Astrocyte (in vitro differentiated cells and primary cell): ENCODE measurements around the gene MTTP. TPM values are rescaled to one million over a fixed set of nuclear protein-coding genes. Genes with fewer than 3 reads are reported as not detected.

Experiments used
- DNase-seq: peaks from one replicate; pipeline ENCODE4 v3.0.0-alpha.2; 2010; ENCODE audit warnings: low read depth
- FAIRE-seq: peaks from 2 replicates; lab custom pipeline; 2011; peaks lifted over from hg19 to GRCh38; lab: Jason Lieb, UNC
- H2AFZ ChIP-seq: 2 replicates; pipeline ENCODE4 v1.6.0; 2012; ENCODE audit warnings: low read depth, low read length, inconsistent platforms
- H3K27ac ChIP-seq: 2 replicates; pipeline ENCODE4 v1.5.1; 2011; ENCODE audit warnings: low read depth, low read length, inconsistent platforms
- H3K27me3 ChIP-seq: 2 replicates; pipeline ENCODE4 v1.6.0; 2011; ENCODE audit warnings: low read length, inconsistent platforms; ENCODE audit not compliant: insufficient read depth
- H3K36me3 ChIP-seq: 2 replicates; pipeline ENCODE4 v1.5.1; 2011; ENCODE audit warnings: low read length, inconsistent platforms; ENCODE audit not compliant: insufficient read depth
- H3K4me1 ChIP-seq: 2 replicates; pipeline ENCODE4 v1.5.1; 2011; ENCODE audit warnings: low read length, inconsistent platforms; ENCODE audit not compliant: insufficient read depth
- H3K4me2 ChIP-seq: 2 replicates; pipeline ENCODE4 v1.6.0; 2012; ENCODE audit warnings: low read length, inconsistent platforms
- H3K4me3 ChIP-seq: 2 replicates; pipeline ENCODE4 v1.5.1; 2011; ENCODE audit warnings: low read depth, mild to moderate bottlenecking, low read length, inconsistent platforms; ENCODE audit not compliant: insufficient read depth
- H3K79me2 ChIP-seq: 2 replicates; pipeline ENCODE4 v1.6.0; 2012; ENCODE audit warnings: mild to moderate bottlenecking, low read length, inconsistent platforms; ENCODE audit not compliant: insufficient read depth
- H3K9ac ChIP-seq: 2 replicates; pipeline ENCODE4 v1.6.0; 2012; ENCODE audit warnings: mild to moderate bottlenecking, low read length, inconsistent platforms
- H3K9me3 ChIP-seq: 2 replicates; pipeline ENCODE4 v1.5.1; 2012; ENCODE audit warnings: low read depth, mild to moderate bottlenecking, low read length, inconsistent platforms; ENCODE audit not compliant: insufficient read depth
- H4K20me1 ChIP-seq: 2 replicates; pipeline ENCODE4 v1.6.0; 2012; ENCODE audit warnings: low read length, inconsistent platforms; ENCODE audit not compliant: insufficient read depth
- H3K27ac Mint-ChIP-seq: one replicate; pipeline ENCODE4 v1.8.0; 2021; ENCODE audit warnings: mild to moderate bottlenecking, mixed read lengths; ENCODE audit not compliant: unreplicated experiment
- H3K27me3 Mint-ChIP-seq: one replicate; pipeline ENCODE4 v1.8.0; 2021; ENCODE audit warnings: low read depth, mixed read lengths; ENCODE audit not compliant: unreplicated experiment
- H3K36me3 Mint-ChIP-seq: one replicate; pipeline ENCODE4 v1.8.0; 2021; ENCODE audit warnings: low read depth, mixed read lengths; ENCODE audit not compliant: unreplicated experiment
- H3K4me1 Mint-ChIP-seq: one replicate; pipeline ENCODE4 v1.8.0; 2021; ENCODE audit warnings: low read depth, mixed read lengths; ENCODE audit not compliant: unreplicated experiment
- H3K4me3 Mint-ChIP-seq: one replicate; pipeline ENCODE4 v1.8.0; 2021; ENCODE audit warnings: mild to moderate bottlenecking, moderate library complexity, mixed read lengths; ENCODE audit not compliant: unreplicated experiment
- H3K9me3 Mint-ChIP-seq: one replicate; pipeline ENCODE4 v1.8.0; 2021; ENCODE audit warnings: mild to moderate bottlenecking, mixed read lengths; ENCODE audit not compliant: unreplicated experiment
- EZH2 ChIP-seq: IDR thresholded peaks from 2 replicates; pipeline ENCODE4 v1.6.1; 2012; ENCODE audit warnings: mild to moderate bottlenecking, low read length, inconsistent platforms; ENCODE audit not compliant: insufficient read depth
- total RNA-seq: library from RNA; stranded (reverse); gene quantifications from 2 replicates; pipeline ENCODE4 v1.2.1, GENCODE V29; 2021
- TF ChIP-seq, protein P1 (sequence below): IDR thresholded peaks from 2 replicates; pipeline ENCODE4 v1.5.1; 2011; ENCODE audit warnings: low read depth, mild to moderate bottlenecking, inconsistent platforms, low read length, moderate library complexity; ENCODE audit not compliant: insufficient read depth

The MTTP gene
- total RNA-seq, 1 donor from 2014 or later = 0.41 TPM

DNA sequence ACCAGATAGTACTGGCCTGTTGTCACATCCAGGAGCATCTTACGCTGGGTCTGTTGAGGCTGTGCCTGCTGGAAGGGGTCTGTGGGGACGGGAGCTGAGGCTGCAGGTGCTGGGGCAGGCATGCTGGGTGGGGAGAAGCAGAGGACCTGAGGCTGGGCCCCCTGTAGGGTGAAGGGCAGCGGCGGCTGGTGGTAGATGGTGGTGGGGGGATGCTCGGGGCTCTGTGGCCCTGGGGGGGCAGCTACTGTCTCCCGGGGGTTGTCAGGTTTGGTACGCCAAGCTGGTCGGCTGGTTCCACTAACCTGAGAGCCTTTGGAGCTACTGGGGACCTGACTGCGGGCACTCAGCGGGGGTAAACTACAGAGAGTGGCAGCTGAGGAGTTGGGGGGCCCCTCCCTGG is 75.2 kb downstream of the MTTP start:
- H3K9ac ChIP-seq = no peak overlapping the region
- TF ChIP-seq, protein P1, sequence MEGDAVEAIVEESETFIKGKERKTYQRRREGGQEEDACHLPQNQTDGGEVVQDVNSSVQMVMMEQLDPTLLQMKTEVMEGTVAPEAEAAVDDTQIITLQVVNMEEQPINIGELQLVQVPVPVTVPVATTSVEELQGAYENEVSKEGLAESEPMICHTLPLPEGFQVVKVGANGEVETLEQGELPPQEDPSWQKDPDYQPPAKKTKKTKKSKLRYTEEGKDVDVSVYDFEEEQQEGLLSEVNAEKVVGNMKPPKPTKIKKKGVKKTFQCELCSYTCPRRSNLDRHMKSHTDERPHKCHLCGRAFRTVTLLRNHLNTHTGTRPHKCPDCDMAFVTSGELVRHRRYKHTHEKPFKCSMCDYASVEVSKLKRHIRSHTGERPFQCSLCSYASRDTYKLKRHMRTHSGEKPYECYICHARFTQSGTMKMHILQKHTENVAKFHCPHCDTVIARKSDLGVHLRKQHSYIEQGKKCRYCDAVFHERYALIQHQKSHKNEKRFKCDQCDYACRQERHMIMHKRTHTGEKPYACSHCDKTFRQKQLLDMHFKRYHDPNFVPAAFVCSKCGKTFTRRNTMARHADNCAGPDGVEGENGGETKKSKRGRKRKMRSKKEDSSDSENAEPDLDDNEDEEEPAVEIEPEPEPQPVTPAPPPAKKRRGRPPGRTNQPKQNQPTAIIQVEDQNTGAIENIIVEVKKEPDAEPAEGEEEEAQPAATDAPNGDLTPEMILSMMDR = no peak
- no peak for TF ChIP-seq EZH2
- no peaks in the 10 kb centered on the region for H3K9me3 ChIP-seq
- H3K79me2 ChIP-seq = no peaks in the 10 kb centered on the region
- no peak overlapping the region for H3K4me3 Mint-ChIP-seq
- no peak overlapping the region for H3K4me2 ChIP-seq
- no peak for DNase-seq
- no peak overlapping the region for H3K27ac ChIP-seq
- no peak overlapping the region for H3K27ac Mint-ChIP-seq
- peaks cover 13% of the 10 kb centered on the region for H3K27me3 Mint-ChIP-seq
- H3K36me3 Mint-ChIP-seq = no peaks in the 10 kb centered on the region
- no peak overlapping the region for H3K4me3 ChIP-seq
- no peaks in the 10 kb centered on the region for H3K4me1 Mint-ChIP-seq
- no peak for FAIRE-seq
- H4K20me1 ChIP-seq = no peaks in the 10 kb centered on the region
- H3K9me3 Mint-ChIP-seq = peaks cover 3% of the 10 kb centered on the region
- H3K27me3 ChIP-seq = no peaks in the 10 kb centered on the region
- H3K4me1 ChIP-seq = no peaks in the 10 kb centered on the region
- no peaks in the 10 kb centered on the region for H3K36me3 ChIP-seq
- no peak overlapping the region for H2AFZ ChIP-seq

DNA sequence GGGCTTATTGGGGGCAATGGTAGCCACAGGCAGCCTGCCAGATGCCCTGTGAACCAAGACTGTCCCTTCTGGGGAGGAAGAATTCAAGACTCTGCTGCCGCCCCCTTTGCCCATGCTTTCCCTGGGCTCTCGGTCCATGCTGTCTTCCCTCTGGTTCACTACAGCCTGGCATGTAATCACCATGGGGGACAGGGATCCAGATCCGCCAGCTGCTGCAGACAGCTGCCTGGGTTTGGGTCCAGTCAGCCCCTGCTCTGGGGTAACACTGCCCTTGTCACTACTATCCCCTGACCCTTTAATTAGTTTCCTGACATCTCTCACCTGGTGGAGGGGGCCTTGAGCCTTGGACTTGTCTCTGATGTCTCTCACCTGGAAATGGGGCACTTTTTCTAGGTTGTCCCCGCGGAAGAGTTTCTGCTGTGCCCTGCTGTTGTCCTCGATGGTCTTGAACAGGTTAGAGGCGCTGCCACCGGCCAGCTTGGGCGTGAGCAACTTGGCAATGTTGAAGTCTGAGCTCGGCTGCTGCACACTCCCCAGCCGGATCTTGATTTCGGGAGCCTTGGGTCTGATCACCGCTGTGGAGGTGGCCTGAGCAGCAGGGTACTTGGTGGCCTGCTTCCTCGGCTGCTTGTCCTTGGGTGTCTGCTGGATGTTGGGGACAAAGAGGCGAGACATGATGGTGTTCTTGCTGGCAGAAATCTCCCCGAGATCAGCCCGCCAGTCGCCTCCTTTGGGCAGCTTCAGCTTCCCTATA is 76.6 kb downstream of the MTTP start:
- DNase-seq (no peak), FAIRE-seq (no peak)
- no peaks in the 10 kb centered on the region for H3K9me3 ChIP-seq
- no peaks in the 10 kb centered on the region for H4K20me1 ChIP-seq
- no peak overlapping the region for H2AFZ ChIP-seq
- peaks cover 3% of the 10 kb centered on the region for H3K9me3 Mint-ChIP-seq
- H3K79me2 ChIP-seq = no peaks in the 10 kb centered on the region
- H3K27me3 ChIP-seq = no peaks in the 10 kb centered on the region
- H3K4me1 Mint-ChIP-seq = no peaks in the 10 kb centered on the region
- H3K36me3 ChIP-seq = no peaks in the 10 kb centered on the region
- peaks cover 8% of the 10 kb centered on the region for H3K4me1 ChIP-seq
- no peak overlapping the region for H3K4me3 ChIP-seq
- no peak overlapping the region for H3K4me2 ChIP-seq
- H3K4me3 Mint-ChIP-seq = no peak overlapping the region
- no peak overlapping the region for H3K27ac ChIP-seq
- H3K27me3 Mint-ChIP-seq = peaks cover 13% of the 10 kb centered on the region
- no peak for TF ChIP-seq EZH2
- TF ChIP-seq, protein P1 = no peak
- no peak overlapping the region for H3K27ac Mint-ChIP-seq
- no peaks in the 10 kb centered on the region for H3K36me3 Mint-ChIP-seq
- H3K9ac ChIP-seq = no peak overlapping the region
